ENCODE data around the gene ARFIP1.

ARFIP1 gene

GRCh38 chr4:152900395-152900794 lies 120.6 kb downstream of the ARFIP1 start:
- no peak for DNase-seq

DNA sequence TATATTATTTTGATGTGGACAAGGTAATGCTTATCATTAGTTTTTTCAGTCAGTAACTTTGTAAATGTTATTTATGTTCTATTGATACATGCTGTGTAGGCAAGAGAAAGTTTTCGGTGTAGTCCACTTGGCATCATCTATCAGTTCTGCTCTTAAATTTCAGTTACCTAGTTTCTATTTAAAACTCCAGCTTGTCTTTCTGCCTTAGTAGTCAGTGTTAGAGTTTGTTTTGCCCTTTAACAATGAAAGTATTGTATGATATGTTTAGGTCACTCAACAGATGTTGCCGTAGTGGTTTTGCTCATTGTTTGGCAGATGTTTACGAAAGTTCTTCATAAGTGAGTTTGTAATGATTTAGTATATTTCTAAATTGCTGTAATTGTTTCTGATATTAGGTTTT lies 121.5 kb downstream of the ARFIP1 start:
- DNase-seq, result no peak

GRCh38 chr4:152903658-152904057 lies 123.9 kb downstream of the ARFIP1 start:
- no peak for DNase-seq

DNA sequence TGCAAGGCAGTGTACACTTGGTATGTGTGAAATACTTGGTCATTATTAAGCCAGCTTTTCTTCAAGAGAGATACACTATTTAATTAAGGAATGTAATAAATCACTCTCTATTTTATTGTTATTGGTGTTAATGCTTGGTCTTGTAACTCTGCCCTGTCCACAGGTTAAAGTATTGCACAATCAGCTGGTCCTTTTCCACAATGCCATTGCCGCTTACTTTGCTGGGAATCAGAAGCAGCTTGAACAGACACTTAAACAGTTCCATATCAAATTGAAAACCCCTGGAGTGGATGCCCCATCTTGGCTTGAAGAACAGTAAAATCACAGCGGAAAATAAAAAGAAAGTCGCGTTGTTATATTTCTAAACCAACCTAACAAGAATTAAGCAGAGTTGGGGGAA lies 130.1 kb downstream of the ARFIP1 start:
- DNase-seq, result no peak

DNA sequence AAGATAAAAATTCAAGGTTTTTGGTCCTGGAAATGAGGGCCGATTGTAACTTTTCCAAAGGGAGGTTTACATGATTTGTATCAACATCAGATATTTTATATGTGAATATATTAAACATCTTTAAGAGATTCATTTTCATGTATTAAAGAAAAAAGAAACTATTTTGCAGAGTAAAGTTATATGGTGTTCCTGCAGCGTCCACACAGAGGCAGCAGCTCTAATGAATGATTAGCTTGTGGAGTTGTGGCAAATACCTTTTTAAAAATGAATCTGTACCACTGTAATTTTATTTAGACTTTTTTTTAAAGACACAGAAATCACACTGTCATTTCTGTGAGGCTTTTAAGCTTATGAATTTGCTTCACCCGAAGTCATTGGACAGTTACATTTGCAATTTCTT lies 130.8 kb downstream of the ARFIP1 start:
- no peak for DNase-seq

- DNase-seq, result no peak
Observed at GRCh38 chr4:152917543-152918395, 138.0 kb downstream of the ARFIP1 start.

GRCh38 chr4:152919826-152920225 lies 140.1 kb downstream of the ARFIP1 start:
- no peak for DNase-seq

- DNase-seq, result no peak
Observed at GRCh38 chr4:152920768-152921167, 141.0 kb downstream of the ARFIP1 start.

DNA sequence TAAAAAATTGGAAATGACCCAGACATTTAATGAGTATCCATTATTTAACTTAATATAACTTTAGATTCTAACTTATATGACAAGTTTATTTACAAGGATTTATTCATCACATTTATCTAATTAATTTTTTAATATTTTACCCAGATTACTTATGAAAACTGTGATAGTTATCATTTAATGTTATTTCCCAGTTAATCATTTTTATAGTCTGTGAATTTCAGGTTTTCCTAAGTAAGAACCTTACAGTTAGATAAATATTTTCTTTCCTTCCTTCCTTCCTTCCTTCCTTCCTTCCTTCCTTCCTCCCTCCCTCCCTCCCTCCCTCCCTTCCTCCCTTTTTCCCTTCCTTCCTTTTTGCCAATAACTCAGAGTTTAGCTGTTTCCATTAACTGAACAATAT lies 141.5 kb downstream of the ARFIP1 start:
- DNase-seq, result no peak

DNA sequence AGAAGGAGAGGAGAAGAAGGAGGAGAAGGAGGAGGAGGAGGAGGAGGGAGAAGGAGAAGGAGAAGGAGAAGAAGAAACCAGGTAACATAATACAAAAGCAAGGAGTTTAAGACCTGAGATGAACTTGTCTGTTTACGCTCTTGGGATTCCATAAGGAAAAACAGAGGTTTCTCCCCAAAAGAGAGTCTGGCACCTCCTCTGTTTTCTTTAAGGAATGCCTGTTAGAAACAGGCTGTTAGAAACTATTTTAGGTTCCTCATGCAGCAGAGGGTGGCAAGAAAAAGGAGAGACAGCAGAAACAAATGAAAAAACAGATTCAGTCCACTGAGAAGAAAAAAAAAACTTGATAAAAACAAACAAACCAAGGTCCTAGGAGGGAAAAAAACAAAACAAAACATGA lies 146.1 kb downstream of the ARFIP1 start:
- no peak for DNase-seq

GRCh38 chr4:152926959-152927358 lies 147.2 kb downstream of the ARFIP1 start:
- no peak for DNase-seq

DNA sequence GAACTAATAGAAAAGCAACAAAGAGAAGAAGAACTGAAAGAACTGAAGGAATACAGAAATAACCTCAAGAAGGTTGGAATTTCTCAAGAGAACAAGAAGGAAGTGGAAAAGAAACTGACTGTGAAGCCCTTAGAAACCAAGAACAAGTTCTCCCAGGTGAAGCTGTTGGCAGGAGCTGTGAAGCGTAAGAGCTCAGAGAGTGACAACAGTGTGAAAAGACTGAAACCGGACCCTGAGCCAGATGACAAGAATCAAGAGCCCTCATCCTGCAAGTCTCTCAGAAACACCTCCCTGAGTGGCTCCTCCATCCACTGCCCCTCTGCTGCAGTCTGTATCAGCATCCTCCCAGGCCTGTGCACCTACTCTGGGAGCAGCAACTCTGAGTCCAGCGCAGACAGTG lies 148.0 kb downstream of the ARFIP1 start:
- peak; percentile 41 for DNase-seq

DNA sequence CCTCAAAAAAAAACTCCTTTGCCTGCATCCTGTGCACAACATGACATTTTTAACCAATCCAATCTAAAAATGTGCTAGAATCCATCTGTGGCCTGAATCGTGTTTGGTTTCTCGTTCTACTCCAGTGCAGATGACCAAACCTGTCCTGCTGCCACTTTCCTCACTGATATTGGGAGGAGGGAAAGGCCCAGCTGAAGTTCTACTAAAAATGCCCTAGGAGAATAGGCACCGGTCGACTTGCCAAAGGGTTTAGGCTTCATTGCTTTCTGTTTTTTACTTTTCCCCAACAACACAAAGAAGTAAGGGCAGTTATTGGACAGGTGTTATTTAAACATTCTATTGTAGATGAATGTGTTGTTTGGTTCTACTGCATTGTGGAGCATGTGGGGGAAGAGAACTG lies 148.5 kb downstream of the ARFIP1 start:
- no peak for DNase-seq

DNA sequence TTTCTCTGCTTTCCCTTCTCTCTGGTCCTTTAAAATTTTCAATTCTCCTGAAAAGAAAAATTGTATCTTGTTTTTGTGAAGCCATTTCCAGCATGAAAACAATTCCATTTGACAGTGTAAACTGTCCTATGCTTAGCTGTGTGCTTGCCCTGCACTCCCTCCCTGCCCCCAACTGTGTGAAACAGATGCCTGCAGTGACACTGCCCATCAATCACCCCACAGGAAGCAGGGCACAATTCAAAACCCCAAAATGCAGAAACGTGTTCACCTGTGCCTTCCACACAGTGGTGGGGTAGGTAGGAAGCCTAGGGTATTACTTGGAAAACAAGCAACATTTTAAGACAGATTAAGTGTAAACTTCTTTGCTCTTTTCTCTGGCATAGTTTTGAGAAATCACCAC lies 150.1 kb downstream of the ARFIP1 start:
- no peak for DNase-seq

- DNase-seq, result no peak
Observed at GRCh38 chr4:152935143-152935542, 155.4 kb downstream of the ARFIP1 start.

DNA sequence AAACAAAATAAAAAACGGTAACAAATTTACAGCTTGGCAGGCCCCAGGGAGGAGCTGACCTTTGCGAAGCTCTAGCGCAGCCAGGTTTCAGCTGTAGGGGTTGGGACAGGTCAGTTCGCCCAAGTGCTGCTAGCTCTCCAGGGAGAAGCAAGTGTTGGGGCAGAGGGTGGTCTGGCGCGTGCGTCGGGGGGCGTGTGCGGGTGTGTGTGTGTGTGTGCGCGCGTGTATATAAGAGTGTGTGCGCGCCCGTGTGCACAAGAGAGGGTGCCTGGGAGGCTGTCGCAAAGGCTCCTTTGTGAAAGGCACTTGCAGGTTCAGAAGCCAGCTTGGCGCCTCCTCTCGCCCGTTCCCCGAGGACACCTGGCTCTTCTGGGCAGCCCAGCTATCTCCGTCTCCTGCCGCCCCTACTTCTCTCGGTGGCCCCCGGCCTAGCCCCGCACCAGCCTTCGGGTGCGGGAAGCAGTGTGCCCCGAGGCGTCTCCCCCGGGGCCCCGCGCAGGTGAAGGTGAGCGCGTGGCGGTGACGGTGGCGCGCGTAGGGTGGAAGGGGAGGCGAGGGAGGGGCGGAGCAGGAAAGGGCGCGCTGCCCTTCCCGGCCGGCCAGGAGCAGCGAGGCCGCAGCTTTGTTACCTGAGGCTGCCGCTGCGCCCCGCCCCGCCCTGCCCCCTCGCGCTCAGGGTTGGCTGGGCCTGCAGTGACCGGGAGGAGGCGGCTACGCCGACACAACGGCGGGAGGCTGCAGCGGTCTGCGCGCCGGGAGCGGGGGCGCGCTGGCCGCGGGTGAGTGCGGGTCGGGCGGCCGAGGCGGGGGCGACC lies 156.1 kb downstream of the ARFIP1 start, which contains the start of gene FHDC1:
Gene FHDC1 (plus strand): TSS at position 693 of the 815 bp plus-strand sequence. CDS start 6,735 bp downstream, outside the sequence.
- peak; percentile 72 for DNase-seq

DNA sequence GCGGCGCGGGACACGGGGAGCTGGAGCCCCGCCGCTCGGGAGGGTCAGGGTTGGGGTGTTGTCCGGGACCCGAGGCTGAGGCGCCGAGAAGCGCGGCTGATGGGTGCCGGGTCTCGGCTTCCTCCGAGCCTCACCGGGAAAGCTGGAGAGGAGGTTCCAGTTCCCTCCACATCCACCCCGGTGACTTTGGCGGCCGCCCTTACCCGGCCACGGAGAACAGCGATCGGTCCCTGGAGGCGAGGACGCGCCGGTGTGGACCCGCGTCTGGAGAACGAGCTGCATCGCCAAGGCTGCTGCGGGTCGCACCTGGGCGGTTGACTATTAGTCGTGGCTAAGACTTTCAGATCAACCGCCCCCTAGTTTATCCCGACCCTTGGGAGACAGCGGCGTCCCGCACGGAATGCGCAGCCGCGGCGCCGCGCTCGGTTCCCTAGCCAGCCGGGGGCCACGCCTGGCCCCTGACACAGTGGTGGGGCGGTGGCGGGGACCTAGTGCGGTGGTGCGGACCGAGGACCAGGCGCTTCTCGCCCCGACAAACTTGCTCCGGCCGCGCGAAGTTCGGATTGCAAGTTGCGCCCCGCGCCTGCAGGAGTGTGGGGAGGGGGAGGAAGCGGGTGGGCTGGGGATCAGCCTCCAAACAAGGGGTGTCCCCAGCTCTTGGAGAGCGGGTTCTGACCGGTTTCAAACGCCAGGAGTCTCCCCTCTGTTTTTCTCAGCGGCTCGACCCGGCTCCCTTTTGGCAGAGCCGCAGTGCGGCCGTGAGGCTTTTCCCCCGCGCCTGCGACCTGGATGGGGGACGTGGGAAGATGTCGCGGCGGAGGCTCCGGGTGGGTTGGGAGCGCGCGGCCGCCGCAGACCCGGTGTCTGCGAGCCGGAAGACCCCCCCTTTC lies 156.9 kb downstream of the ARFIP1 start:
- DNase-seq, result no peak

DNA sequence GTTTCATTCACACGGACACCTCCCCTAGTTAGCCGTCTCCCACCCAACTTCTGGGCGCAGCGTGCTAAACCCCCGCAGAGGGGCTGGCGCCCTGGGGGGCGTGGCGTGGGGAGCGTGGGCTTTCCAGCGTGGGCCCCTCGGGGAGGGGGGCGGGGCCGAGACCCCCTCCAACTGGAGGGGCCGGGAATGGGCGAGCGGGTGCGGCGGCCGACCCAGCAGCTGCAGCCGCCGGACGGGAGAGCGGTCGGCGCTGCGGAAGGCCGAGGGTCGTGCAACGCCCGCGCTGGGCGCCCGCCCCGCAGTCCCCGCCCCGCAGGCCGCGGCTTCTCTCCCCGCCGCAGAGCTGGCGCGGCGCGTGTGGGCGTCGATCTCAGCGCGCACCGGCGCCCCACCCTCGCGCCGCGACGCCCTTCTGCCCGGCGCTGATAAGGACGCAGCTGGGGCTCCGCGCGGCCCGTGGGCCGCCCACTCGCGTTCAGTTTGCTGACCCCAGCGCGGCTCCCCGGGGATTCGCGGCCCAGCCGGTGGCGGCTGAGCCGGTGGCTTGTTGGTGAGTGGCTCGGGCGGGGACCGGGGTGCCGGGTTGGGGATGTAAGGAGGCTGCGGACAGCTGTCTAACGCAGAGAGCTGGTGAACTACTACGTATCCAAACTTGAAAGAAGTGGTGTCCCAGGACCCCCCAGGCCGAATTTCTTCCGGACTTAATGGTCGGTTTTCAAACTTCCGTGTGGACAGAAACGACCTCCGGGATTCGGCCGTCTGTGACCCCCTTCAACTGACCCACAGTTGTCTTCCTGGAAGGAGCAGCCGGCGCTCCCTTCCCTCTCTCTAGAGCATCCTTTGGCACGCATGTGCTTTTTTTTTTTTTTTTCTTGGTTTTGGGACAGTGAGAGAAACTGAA lies 157.8 kb downstream of the ARFIP1 start:
- no peak for DNase-seq

DNA sequence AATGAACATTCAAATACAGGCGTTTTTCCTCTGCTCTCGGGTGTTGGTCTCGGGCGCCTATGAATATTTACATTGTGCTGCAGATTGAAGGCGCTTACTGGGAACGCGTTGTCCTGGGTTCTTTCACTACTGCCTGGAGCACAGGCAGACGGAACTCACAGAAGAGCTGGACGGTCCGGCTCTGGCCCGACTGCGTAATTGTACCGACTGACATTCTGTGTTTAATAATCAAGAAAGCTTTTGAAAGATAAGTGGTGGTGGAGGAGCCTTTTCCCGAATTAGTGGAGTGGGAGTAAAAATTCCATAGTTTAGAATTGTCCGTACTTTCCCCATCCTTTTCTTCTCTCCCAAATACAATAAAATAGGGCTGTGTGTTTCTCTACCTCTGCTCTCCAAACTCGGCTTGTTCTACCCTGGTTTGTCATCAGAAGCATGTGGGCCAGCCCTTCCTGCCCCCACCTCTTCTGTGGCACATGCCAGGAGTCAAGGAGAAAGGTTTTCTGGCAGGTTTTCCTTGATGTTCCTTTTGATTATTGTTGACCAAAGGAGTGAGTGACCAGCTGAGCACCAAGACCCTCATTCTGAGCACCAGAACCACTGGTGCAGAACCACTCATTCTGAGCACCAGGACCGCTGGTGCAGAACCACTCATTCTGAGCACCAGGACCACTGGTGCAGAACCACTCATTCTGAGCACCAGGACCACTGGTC lies 158.6 kb downstream of the ARFIP1 start:
- no peak for DNase-seq

DNA sequence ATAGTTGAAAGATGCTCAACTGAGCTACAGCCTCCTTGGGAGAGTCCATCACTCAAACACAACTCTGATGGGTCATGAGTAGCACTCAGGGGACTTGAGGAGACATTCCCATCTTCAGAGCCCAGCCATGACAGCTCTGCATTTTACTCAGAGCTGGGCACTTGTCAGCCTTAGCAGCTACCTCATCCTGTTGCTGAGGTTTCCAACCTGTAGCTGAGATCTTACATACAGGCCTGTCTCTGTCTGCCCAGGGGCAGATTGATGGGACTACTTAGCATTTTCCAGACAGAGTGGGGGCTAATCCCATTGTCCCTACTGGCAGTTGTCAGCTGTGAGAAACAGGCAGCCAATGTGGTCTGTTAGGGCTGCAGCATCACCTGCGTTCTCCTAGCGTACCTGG lies 159.9 kb downstream of the ARFIP1 start:
- no peak for DNase-seq

GRCh38 chr4:152940461-152940860 lies 160.7 kb downstream of the ARFIP1 start:
- no peak for DNase-seq
